IMR-90 (cell line): ENCODE results near the gene MOXD1. TPM values are rescaled to one million over a fixed set of nuclear protein-coding genes. Genes with fewer than 3 reads are reported as not detected.

Experiments
- ATAC-seq: fragments of 200-7000 bp; cut with Tn5 transposase; 2 replicates; pipeline ENCODE4 v1.9.1; 2020; ENCODE audit warnings: low read depth, mild to moderate bottlenecking, moderate library complexity
- BruUV-seq: library from RNA; stranded (reverse); fragments of 400-500 nt; replicated peaks from 2 replicates; lab custom pipeline; 2021; lab: Mats Ljungman, UMichigan
- CTCF ChIA-PET: fragments of 300-600 bp; formaldehyde crosslinking; extraction: SDS; loops from one replicate; lab custom pipeline; 2021; ENCODE audit warnings: antibody characterized with exemption; lab: Yijun Ruan, JAX
- POLR2A ChIA-PET: fragments of 300-600 bp; sonication (Branson Sonifier 250); formaldehyde crosslinking; loops from one replicate; lab custom pipeline; 2022; ENCODE audit warnings: antibody characterized with exemption; ENCODE audit not compliant: unreplicated experiment; lab: Charles Lee
- DNase-seq: peaks from one replicate; pipeline ENCODE4 v3.0.0; 2013
- H2AFZ ChIP-seq: replicated peaks from 2 replicates; pipeline ENCODE3; 2013; ENCODE audit warnings: low read length, mild to moderate bottlenecking; ENCODE audit not compliant: poor library complexity
- H2AK5ac ChIP-seq: 2 replicates; pipeline ENCODE4 v1.6.1; 2013; ENCODE audit warnings: low read depth, low read length, inconsistent platforms
- H2AK9ac ChIP-seq: replicated peaks from 2 replicates; pipeline ENCODE3; 2013; ENCODE audit warnings: mild to moderate bottlenecking, low read depth, low read length, moderate library complexity; ENCODE audit not compliant: poor library complexity
- H2BK120ac ChIP-seq: 2 replicates; pipeline ENCODE4 v1.6.1; 2013; ENCODE audit warnings: low read depth, low read length, inconsistent platforms
- H2BK15ac ChIP-seq: 3 replicates; pipeline ENCODE4 v1.6.1; 2013; ENCODE audit warnings: low read depth, low read length, inconsistent platforms
- H2BK20ac ChIP-seq: 2 replicates; pipeline ENCODE4 v1.6.1; 2013; ENCODE audit warnings: low read depth, mild to moderate bottlenecking, inconsistent platforms, low read length, moderate library complexity
- H2BK5ac ChIP-seq: 2 replicates; pipeline ENCODE4 v1.6.1; 2013; ENCODE audit warnings: mild to moderate bottlenecking, low read depth, low read length, inconsistent platforms; ENCODE audit not compliant: poor library complexity, severe bottlenecking
- H3K14ac ChIP-seq: replicated peaks from 2 replicates; pipeline ENCODE4 v1.6.1; 2013; ENCODE audit warnings: low read depth, low read length, inconsistent platforms
- H3K18ac ChIP-seq: 2 replicates; pipeline ENCODE4 v1.6.1; 2013; ENCODE audit warnings: low read depth, low read length, control low read depth
- H3K23ac ChIP-seq: 2 replicates; pipeline ENCODE4 v1.6.1; 2013; ENCODE audit warnings: low read depth, low read length, inconsistent platforms
- H3K27ac ChIP-seq: 2 replicates; pipeline ENCODE4 v1.5.1; 2013; ENCODE audit warnings: mild to moderate bottlenecking, control low read depth, low read length; ENCODE audit not compliant: insufficient read depth
- H3K27me3 ChIP-seq: 2 replicates; pipeline ENCODE4 v1.6.1; 2013; ENCODE audit warnings: low read length; ENCODE audit not compliant: control insufficient read depth, insufficient read depth
- H3K36me3 ChIP-seq: 2 replicates; pipeline ENCODE4 v1.6.1; 2013; ENCODE audit warnings: low read length, mixed read lengths; ENCODE audit not compliant: control insufficient read depth, insufficient read depth
- H3K4ac ChIP-seq: 2 replicates; pipeline ENCODE4 v1.6.1; 2013; ENCODE audit warnings: low read depth, low read length, inconsistent platforms
- H3K4me1 ChIP-seq: 2 replicates; pipeline ENCODE4 v1.6.1; 2013; ENCODE audit warnings: low read length, mixed read lengths; ENCODE audit not compliant: control insufficient read depth, insufficient read depth
- H3K4me2 ChIP-seq: 2 replicates; pipeline ENCODE4 v1.6.1; 2013; ENCODE audit warnings: low read depth, mild to moderate bottlenecking, control low read depth, low read length, moderate library complexity
- H3K4me3 ChIP-seq: 2 replicates; pipeline ENCODE4 v1.5.1; 2013; ENCODE audit warnings: low read depth, mild to moderate bottlenecking, control low read depth, low read length, moderate library complexity; ENCODE audit not compliant: insufficient read depth
- H3K56ac ChIP-seq: 2 replicates; pipeline ENCODE4 v1.6.1; 2013; ENCODE audit warnings: low read length, inconsistent platforms; ENCODE audit not compliant: insufficient read depth; ENCODE audit errors: extremely low read depth
- H3K79me1 ChIP-seq, 2 experiments: 2 replicates each; pipeline ENCODE4 v1.6.1; 2013; ENCODE audit warnings: low read length in 2 of 2, inconsistent platforms in 1 of 2, low read depth in 1 of 2
- H3K9ac ChIP-seq: 2 replicates; pipeline ENCODE4 v1.6.1; 2013; ENCODE audit warnings: low read depth, low read length, control low read depth
- H3K9me1 ChIP-seq: 2 replicates; pipeline ENCODE4 v1.6.1; 2013; ENCODE audit warnings: low read length, inconsistent platforms; ENCODE audit not compliant: insufficient read depth
- H3K9me3 ChIP-seq: 2 replicates; pipeline ENCODE4 v1.6.1; 2013; ENCODE audit warnings: low read length; ENCODE audit not compliant: control insufficient read depth, insufficient read depth
- H4K20me1 ChIP-seq: 2 replicates; pipeline ENCODE4 v1.6.1; 2013; ENCODE audit warnings: low read length, inconsistent platforms; ENCODE audit not compliant: insufficient read depth
- H4K5ac ChIP-seq: 2 replicates; pipeline ENCODE4 v1.6.1; 2013; ENCODE audit warnings: mild to moderate bottlenecking, low read depth, low read length, control low read depth
- H4K8ac ChIP-seq, 2 experiments: 2 replicates each; pipeline ENCODE4 v1.6.1; 2013; ENCODE audit warnings: low read depth in 2 of 2, low read length in 2 of 2, control low read depth in 1 of 2, inconsistent platforms in 1 of 2
- H4K91ac ChIP-seq: 2 replicates; pipeline ENCODE4 v1.6.1; 2013; ENCODE audit warnings: low read depth, low read length, inconsistent platforms; ENCODE audit not compliant: insufficient read depth
- BHLHE40 ChIP-seq: fragments of 150-350 bp; IDR thresholded peaks from 2 replicates; pipeline ENCODE4 v1.6.1; 2016; ENCODE audit warnings: mild to moderate bottlenecking, low read depth, low read length
- CEBPB ChIP-seq: IDR thresholded peaks from 2 replicates; pipeline ENCODE4 v1.6.1; 2012; ENCODE audit warnings: low read depth, low read length, improper control_type of control experiment
- CHD1 ChIP-seq: IDR thresholded peaks from 2 replicates; pipeline ENCODE4 v1.6.1; 2012; ENCODE audit warnings: low read depth, low read length, improper control_type of control experiment
- CTCF ChIP-seq: conservative IDR thresholded peaks from 2 replicates; pipeline ENCODE4 v1.5.1; 2012; ENCODE audit warnings: mild to moderate bottlenecking, low read depth, low read length, improper control_type of control experiment
- ELK1 ChIP-seq: fragments of 150-350 bp; IDR thresholded peaks from 2 replicates; pipeline ENCODE4 v1.6.1; 2016; ENCODE audit warnings: low read depth, mild to moderate bottlenecking, low read length, moderate library complexity, borderline replicate concordance
- FOS ChIP-seq: fragments of 150-350 bp; IDR thresholded peaks from 2 replicates; pipeline ENCODE4 v1.6.1; 2016; ENCODE audit warnings: low read depth, low read length
- MAFK ChIP-seq: IDR thresholded peaks from 2 replicates; pipeline ENCODE4 v1.6.1; 2012; ENCODE audit warnings: low read depth, low read length, improper control_type of control experiment
- MAZ ChIP-seq: IDR thresholded peaks from 2 replicates; pipeline ENCODE4 v1.6.1; 2012; ENCODE audit warnings: low read depth, mild to moderate bottlenecking, low read length, improper control_type of control experiment, moderate library complexity, borderline replicate concordance
- MXI1 ChIP-seq: IDR thresholded peaks from 2 replicates; pipeline ENCODE4 v1.6.1; 2012; ENCODE audit warnings: low read depth, mild to moderate bottlenecking, low read length, moderate library complexity, borderline replicate concordance
- NFE2L2 ChIP-seq: fragments of 150-350 bp; IDR thresholded peaks from 2 replicates; pipeline ENCODE4 v1.6.1; 2016; ENCODE audit warnings: low read depth, mild to moderate bottlenecking, low read length
- POLR2A ChIP-seq: IDR thresholded peaks from 2 replicates; pipeline ENCODE4 v1.6.1; 2012; ENCODE audit warnings: mild to moderate bottlenecking, low read depth, low read length
- RAD21 ChIP-seq: IDR thresholded peaks from 2 replicates; pipeline ENCODE4 v1.6.1; 2012; ENCODE audit warnings: low read length, improper control_type of control experiment
- RCOR1 ChIP-seq: IDR thresholded peaks from 2 replicates; pipeline ENCODE4 v1.6.1; 2012; ENCODE audit warnings: mild to moderate bottlenecking, low read length, improper control_type of control experiment; ENCODE audit not compliant: insufficient replicate concordance
- RFX5 ChIP-seq: IDR thresholded peaks from 2 replicates; pipeline ENCODE4 v1.8.0; 2012; ENCODE audit warnings: low read depth, mild to moderate bottlenecking, low read length, moderate library complexity
- SMC3 ChIP-seq: fragments of 150-350 bp; IDR thresholded peaks from 2 replicates; pipeline ENCODE4 v1.6.1; 2016; ENCODE audit warnings: low read depth, mild to moderate bottlenecking, antibody characterized with exemption, low read length, moderate library complexity
- USF2 ChIP-seq: fragments of 150-350 bp; IDR thresholded peaks from 2 replicates; pipeline ENCODE4 v1.6.1; 2017; ENCODE audit warnings: mild to moderate bottlenecking, antibody characterized with exemption, low read length, low read depth
- dilution Hi-C: fragments of 300-500 bp; cut with HindIII; formaldehyde crosslinking; loops from one replicate; pipeline ENCODE4 v1.14.3; 2018; ENCODE audit warnings: low sequenced_read_pairs; ENCODE audit not compliant: unreplicated experiment
- in situ Hi-C: fragments of 300-500 bp; cut with MboI; formaldehyde crosslinking; loops from 3 replicates; pipeline ENCODE4 v1.14.3; 2019; ENCODE audit warnings: low sequenced_read_pairs, inconsistent platforms, mixed read lengths
- intact Hi-C: fragments of 100-400 bp; cut with micrococcal nuclease; formaldehyde crosslinking; loops from 2 replicates; pipeline ENCODE4 v1.10.0; 2022
- polyA plus RNA-seq, 3 experiments: library from polyadenylated mRNA; depleted of rRNA; stranded (reverse); fragments of >200 nt; gene quantifications; 2 replicates each; pipeline ENCODE4 v1.2.3, GENCODE V29; 2012; ENCODE audit warnings: low replicate concordance in 1 of 3
- total RNA-seq: library from RNA; depleted of rRNA; stranded (reverse); fragments of >200 nt; gene quantifications from 2 replicates; pipeline ENCODE4 v1.2.3, GENCODE V29; 2012

The MOXD1 gene
- total and polyA plus RNA-seq, 2 of the 4 experiments (the other 2 are of a cell fraction): 10.0 to 19.4 TPM

- Histone ChIP-seq H2BK15ac (no peak overlapping the region), H2AFZ (no peak overlapping the region), H4K20me1 (no peaks in the 10 kb centered on the region), H2BK120ac (no peak overlapping the region), H3K9me1 (no peaks in the 10 kb centered on the region), H3K56ac (no peak overlapping the region), H3K4me3 (no peak overlapping the region), H3K4me2 (no peak overlapping the region), H4K8ac (no peak overlapping the region), H3K36me3 (no peaks in the 10 kb centered on the region), H2AK9ac (no peak overlapping the region), H3K79me1 (no peaks in the 10 kb centered on the region), H3K18ac (no peak overlapping the region), H3K27ac (no peak overlapping the region), H3K9me3 (peaks cover 7% of the 10 kb centered on the region; the same call in 1 of the 2 replicates), H2BK5ac (no peak overlapping the region), H3K9ac (no peak overlapping the region), H3K23ac (no peak overlapping the region), H2AK5ac (no peak overlapping the region), H4K91ac (no peak overlapping the region), H3K4me1 (peaks cover 6% of the 10 kb centered on the region), H3K27me3 (peaks cover 1% of the 10 kb centered on the region; the same call in 1 of the 2 replicates), H3K14ac (no peak overlapping the region), H4K5ac (no peak overlapping the region), H2BK20ac (no peak overlapping the region), H3K4ac (no peak overlapping the region)
- CTCF ChIA-PET: no interaction called here
- intact Hi-C loops (no loop called here), dilution Hi-C loops (no loop called here), in situ Hi-C loops (no loop called here)
- no peak for TF ChIP-seq MAFK
- no peak for TF ChIP-seq CHD1
- no peak for TF ChIP-seq MAZ
- TF ChIP-seq CEBPB: no peak
- no peak for TF ChIP-seq CTCF
- no peak for TF ChIP-seq MXI1
- TF ChIP-seq RFX5: no peak
- no peak for TF ChIP-seq FOS
- no peak for TF ChIP-seq NFE2L2
- no peak for TF ChIP-seq RCOR1
- no peak for TF ChIP-seq SMC3
- TF ChIP-seq RAD21: no peak
- TF ChIP-seq POLR2A: no peak
- no peak for TF ChIP-seq BHLHE40
- no peak for TF ChIP-seq USF2
- no peak for TF ChIP-seq ELK1
- POLR2A ChIA-PET: no interaction called here
- no peak for DNase-seq
- no peak for ATAC-seq
- BruUV-seq: no TSS peak
Observed at GRCh38 chr6:132251711-132252110, 149.6 kb downstream of the MOXD1 start.
